ENCODE measurements around the gene SDR42E1.
"Not testable (repeated sequence)": the region's sequence is repeated elsewhere in the genome, so short reads cannot be mapped to it uniquely, and the experiment has no call there.

Gene SDR42E1

DNA sequence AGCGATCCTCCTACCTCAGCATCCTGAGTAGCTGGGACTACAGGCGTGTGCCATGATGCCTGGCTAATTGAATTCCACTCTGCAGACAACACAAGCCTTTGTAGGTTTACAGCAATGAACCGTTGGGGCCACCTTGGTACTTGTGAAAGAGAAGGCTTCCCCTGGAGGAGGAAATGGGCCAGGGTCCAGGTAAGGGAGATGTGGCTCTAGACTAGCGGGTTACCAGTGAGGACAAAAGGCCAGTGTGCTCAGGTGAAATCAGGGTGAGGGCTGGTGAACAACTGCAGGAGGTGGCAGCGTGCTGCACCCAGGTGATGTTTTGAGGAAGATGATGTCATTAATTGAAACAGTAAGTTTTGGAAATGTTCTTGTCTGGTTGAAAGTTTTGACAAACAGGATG lies 6.7 kb downstream of the SDR42E1 start:
- DNase-seq (ENCODE audit: low spot score), result no peak

- no peak for DNase-seq (ENCODE audit: low spot score)
Observed at GRCh38 chr16:82002831-82003230, 8.4 kb downstream of the SDR42E1 start.

DNA sequence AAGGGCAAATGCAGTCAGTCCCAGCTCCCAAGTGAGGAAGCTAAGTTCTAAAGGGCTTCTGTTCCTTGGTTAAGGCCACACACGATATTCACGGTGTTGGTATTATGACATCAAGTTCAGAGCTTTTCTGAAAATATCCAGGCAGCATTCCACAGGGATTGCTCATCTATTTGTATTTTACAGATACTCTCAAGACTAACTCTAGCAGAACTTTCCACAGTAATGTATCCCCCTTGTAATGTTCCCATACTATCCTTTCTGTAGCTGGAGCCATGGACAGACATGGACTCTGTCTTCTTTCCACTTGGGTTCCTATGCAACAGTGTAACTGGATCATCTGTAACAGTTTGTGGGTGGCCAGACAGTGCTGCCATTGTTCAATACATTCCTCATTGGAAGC lies 13.5 kb downstream of the SDR42E1 start:
- no peak for DNase-seq (ENCODE audit: low spot score)

GRCh38 chr16:81996664-81997509 lies 14.4 kb downstream of the SDR42E1 start:
- no peak for DNase-seq (ENCODE audit: low spot score)

DNA sequence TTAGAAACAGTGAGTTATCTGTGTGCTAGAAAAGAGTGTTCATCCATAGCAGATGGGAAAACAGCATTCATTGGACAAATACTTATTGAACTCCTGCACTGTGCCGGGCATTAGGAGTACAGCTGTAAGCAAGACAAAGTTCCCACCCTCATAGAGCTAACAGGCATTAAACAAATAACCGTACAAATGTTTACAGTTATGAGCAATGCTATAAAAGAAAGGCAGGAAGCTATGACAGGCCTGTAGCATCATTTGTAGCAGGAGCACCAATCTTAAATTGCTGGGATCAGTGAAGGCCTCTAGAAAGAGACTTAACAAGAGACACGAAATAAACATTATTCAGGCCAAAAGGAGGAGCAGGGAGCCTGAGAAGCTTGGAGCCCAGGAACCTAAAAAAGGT lies 15.6 kb downstream of the SDR42E1 start:
- DNase-seq (ENCODE audit: low spot score), result no peak

GRCh38 chr16:81994485-81994884 lies 16.8 kb downstream of the SDR42E1 start:
- DNase-seq (ENCODE audit: low spot score), result no peak

GRCh38 chr16:81992859-81993258 lies 18.4 kb downstream of the SDR42E1 start:
- DNase-seq (ENCODE audit: low spot score), result no peak

GRCh38 chr16:81987706-81988105 lies 23.6 kb downstream of the SDR42E1 start:
- DNase-seq (ENCODE audit: low spot score), result no peak

DNA sequence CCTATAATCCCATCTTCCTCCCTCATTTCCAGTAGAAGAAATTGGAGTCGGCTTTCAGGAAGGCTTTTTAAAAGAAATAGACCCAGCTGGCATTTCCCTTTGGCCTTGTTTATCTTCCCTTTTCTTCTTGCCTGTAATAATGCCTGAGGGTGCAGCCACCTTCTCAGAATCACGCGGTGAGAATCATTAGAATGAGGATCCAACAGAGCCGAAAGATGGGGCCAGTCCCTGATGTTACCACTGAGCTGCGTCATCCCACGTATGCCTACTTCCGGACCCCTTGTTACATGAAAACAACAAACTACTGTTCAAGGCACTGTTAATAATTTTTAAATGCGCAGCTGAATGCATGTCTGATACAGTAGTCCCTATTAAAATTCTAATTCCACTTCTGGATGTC lies 24.1 kb downstream of the SDR42E1 start:
- DNase-seq (ENCODE audit: low spot score), result no peak

DNA sequence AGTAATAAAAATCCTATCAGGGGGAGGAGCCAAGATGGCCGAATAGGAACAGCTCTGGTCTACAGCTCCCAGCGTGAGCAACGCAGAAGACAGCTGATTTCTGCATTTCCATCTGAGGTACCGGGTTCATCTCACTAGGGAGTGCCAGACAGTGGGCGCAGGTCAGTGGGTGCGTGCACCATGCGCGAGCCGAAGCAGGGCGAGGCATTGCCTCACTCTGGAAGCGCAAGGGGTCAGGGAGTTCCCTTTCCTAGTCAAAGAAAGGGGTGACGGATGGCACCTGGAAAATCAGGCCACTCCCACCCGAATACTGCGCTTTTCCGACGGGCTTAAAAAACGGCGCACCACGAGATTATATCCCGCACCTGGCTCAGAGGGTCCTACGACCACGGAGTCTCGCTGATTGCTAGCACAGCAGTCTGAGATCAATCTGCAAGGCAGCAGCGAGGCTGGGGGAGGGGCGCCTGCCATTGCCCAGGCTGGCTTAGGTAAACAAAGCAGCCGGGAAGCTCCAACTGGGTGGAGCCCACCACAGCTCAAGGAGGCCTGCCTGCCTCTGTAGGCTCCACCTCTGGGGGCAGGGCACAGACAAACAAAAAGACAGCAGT lies 33.8 kb downstream of the SDR42E1 start:
- DNase-seq (ENCODE audit: low spot score), result not testable (repeated sequence)

DNA sequence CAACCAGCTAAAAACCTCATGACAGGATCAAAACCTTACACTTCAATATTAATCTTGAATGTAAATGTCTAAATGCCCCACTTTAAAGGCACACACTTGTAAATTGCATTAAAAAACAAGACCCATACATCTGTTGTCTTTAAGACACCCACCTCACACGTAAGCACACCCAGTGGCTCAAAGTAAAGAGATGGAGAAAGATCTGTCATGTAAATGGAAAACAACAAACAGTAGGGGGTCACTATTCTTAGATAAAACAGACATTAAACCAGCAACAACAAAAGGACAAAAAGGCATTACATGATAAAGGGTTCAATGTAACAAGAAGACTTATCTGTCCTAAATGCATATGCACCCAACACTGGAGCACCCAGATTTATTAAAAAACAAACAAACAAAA lies 35.6 kb downstream of the SDR42E1 start:
- DNase-seq (ENCODE audit: low spot score), result no peak

- DNase-seq (ENCODE audit: low spot score), result no peak
Observed at GRCh38 chr16:81973737-81974136, 37.5 kb downstream of the SDR42E1 start.

DNA sequence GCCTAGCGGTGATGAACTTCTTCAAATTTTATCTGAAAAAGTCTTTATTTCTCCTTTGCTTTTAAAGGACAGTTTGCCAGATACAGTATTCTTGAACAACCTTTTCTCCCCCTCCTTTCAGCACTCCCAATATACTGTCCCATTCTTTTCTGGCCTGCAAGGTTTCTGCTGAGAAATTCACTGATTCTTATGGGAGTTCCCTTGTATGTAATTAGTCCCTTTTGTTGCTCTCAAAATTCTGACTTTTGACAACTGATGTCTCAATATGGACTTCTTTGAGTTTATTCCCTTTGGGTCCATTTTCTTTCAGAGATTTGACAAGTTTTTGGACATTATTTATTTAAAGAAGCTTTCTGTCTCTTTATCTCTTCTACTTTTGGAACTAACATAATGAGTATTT lies 39.4 kb downstream of the SDR42E1 start:
- DNase-seq (ENCODE audit: low spot score), result no peak

DNA sequence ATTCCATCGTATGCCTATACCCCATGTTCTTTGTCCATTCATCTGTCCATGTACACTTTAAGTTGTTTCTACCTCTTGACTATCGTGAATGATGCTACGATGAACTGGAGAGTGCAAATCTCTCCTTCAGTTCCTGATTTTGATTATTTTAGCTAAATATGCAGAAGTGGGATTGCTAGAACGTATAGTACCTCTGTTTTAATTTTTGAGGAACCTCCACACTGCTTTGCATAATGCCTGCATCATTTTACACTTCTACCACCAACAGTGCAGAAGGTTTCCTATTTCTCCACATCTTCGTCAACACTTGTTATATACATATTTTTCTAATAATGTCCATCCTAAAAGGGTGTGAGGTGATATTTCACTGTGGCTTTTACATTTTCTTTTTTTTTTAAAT lies 43.9 kb downstream of the SDR42E1 start:
- DNase-seq (ENCODE audit: low spot score), result no peak

DNA sequence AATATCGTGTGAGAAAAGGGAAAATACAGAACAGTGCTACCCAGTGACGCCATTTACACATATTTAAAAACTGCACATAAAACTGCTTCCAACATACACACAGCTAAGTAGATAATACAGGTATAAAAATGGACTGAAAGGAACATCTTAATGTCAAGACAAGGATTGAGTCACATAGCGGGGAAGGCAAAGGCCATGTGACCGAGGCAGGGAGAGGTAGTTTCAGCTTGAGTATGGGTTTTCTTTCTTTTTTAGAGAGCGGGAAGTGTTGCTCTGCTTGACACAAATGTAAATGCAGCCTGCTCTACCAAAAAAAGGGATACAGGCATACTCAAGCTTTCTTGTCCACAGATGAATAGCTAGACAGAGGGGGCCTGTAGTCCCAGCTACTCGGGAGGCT lies 46.5 kb downstream of the SDR42E1 start:
- DNase-seq (ENCODE audit: low spot score), result no peak

DNA sequence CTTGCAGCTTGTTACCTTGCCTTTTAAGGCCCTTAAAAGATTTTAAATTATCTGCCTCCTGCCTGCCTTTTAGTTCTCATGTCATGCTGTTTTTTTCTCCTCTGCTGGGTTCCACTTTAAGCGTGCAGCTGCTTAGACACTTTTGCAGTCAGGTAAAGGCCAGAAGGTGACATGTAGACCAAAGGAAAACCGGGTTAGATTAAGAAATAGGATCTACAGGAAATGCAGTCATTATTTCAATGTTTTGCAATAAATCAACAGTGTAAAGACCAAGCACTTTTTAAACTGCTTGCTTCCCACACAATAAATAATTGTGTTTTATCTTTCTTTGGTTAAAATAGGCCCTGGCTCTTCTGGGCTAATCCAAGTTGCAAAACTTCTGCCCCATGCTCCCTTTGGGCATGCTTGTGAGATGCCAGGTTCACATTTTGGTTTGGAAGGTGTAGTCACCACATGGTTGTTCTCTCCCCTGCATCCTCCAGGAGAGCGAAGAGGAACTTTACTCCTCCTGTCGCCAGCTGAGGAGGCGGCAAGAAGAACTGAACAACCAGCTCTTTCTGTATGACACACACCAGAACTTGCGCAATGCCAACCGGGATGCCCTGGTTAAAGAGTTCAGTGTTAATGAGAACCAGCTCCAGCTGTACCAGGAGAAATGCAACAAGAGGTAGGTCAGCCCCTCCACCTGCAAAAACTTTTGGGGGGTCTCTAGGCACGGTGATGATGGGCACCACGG lies 54.9 kb downstream of the SDR42E1 start:
- no peak for DNase-seq (ENCODE audit: low spot score)

GRCh38 chr16:81951564-81951963 lies 59.7 kb downstream of the SDR42E1 start:
- no peak for DNase-seq (ENCODE audit: low spot score)

DNA sequence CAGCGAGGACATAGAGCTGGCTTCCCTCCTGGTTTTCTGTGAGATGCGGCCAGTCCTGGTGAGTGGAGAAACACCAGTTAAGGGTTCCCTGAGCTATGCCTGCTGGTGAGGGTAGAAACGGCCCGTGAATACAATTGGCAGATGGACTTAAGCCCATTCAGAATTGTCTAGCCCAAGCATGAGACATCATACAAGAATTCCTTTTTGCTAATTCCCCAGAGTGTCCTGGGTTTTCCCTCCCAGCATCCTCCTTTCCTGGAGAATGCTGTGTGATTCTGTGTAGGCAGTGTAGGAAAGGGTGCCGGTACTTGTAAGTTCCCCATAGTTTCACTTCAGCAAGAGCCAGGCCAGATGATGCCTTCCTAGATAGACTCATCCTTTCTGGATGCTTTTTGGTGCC lies 65.1 kb downstream of the SDR42E1 start:
- DNase-seq (ENCODE audit: low spot score), result no peak

DNA sequence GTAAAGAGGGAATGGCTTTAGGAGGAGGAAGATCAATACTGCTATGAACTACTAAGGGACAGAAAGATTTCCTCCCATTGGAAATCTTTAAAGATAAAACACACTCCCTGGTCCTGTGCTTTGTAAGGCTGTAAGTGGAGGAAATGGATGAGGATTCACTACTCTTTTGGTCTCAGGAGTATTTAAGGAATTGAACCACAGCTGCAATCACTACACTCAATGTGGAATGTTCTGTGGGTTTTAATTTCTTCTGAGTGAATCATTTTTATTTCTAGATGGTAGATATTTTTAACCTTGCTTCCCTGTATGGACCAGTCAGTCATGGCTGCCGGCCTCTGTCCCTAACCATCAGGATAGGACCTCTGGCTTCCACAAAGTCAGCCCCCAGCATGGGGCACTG lies 65.6 kb downstream of the SDR42E1 start:
- no peak for DNase-seq (ENCODE audit: low spot score)

DNA sequence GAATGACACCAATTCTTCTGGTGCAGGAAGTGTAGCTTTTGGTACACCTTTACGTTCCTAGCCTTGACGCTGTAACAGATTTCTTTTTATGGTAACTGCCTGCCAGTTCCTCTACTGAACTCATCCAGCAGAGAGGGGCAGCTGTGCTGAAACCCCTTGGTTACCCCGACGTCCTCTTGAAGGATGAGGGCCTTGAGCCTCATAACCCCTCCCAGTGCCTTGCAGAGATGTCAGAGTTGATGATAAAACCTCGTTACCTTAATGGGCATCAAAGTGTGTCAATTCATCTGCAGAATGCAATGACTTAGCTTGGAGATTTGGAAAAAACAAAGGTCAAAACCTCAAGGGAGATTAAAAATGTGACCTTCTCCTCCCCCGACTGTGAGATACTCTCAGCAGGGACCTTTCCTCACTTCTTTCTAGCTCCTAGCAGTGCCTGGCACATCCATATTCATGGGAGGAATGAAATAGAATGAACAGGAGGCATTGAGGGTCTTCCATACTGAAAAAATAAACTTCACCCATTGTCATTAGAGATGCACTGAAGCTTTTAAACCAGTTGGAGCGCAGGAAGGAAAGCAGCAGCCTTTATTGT lies 69.2 kb downstream of the SDR42E1 start:
- DNase-seq (ENCODE audit: low spot score), result no peak

- no peak for DNase-seq (ENCODE audit: low spot score)
Observed at GRCh38 chr16:81940781-81941560, 70.3 kb downstream of the SDR42E1 start.
